ENCODE data around the gene SNX1. TPM values are rescaled to one million over a fixed set of nuclear protein-coding genes. Genes with fewer than 3 reads are reported as not detected.

The SNX1 gene
- total and polyA plus RNA-seq, 2 of the 8 experiments (the other 6 are each of a cell fraction or from before 2014, with no cell fraction given), result 27.9 to 59.8 TPM

DNA sequence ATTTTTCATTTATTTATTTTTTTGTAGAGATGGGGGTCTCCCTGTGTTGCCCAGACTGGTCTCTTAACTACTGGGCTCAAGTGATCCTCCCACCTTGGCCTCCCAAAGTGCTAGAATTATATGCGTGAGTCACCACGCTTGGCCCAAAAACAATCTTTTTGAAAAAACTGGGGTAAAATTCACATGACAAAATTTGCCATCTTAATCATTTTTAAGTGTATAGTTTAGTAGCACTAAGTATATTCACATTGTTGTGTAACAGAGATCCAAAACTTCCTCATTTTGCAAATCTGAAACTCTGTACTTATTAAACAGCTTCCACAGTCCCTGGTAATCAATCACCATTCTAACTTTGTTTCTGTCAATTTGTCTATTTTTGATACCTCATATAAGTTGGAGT, 5.2 kb downstream of the SNX1 start (continued):
- TF ChIP-seq, protein P1, sequence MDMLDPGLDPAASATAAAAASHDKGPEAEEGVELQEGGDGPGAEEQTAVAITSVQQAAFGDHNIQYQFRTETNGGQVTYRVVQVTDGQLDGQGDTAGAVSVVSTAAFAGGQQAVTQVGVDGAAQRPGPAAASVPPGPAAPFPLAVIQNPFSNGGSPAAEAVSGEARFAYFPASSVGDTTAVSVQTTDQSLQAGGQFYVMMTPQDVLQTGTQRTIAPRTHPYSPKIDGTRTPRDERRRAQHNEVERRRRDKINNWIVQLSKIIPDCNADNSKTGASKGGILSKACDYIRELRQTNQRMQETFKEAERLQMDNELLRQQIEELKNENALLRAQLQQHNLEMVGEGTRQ (IDR thresholded peaks at IDR 0.05; ENCODE audit: low read length), result no peak

Measured in H1 (cell line).